Thoracic aorta (tissue), 2 donors: ENCODE measurements around the gene WDR82. TPM values are rescaled to one million over a fixed set of nuclear protein-coding genes. Genes with fewer than 3 reads are reported as not detected.

Experiments used
- ATAC-seq: fragments of 150-250 bp; one replicate; pipeline ENCODE4 v1.8.0; 2017; ENCODE audit warnings: low read depth; ENCODE audit not compliant: insufficient number of reproducible peaks, low FRiP score
- DNase-seq: peaks from one replicate; pipeline ENCODE4 v3.0.0-alpha.2; 2020; ENCODE audit warnings: low spot score
- H3K27ac ChIP-seq, 2 donors: fragments of 200-600 bp; sonication (generic); 1 replicate in 1 of 2; 2 replicates in 1 of 2; pipeline ENCODE4 v1.5.1; 2016; ENCODE audit warnings: mild to moderate bottlenecking in 2 of 2, moderate library complexity in 2 of 2
- H3K27me3 ChIP-seq: fragments of 200-600 bp; sonication (generic); replicated peaks from 2 replicates; pipeline ENCODE4 v1.6.0; 2016; ENCODE audit warnings: mild to moderate bottlenecking; ENCODE audit not compliant: insufficient read depth
- H3K36me3 ChIP-seq: fragments of 200-600 bp; sonication (generic); one replicate; pipeline ENCODE4 v1.5.1; 2016
- H3K4me1 ChIP-seq, 2 donors: fragments of 200-600 bp; sonication (generic); 1 replicate in 1 of 2; 2 replicates in 1 of 2; pipeline versions ENCODE4 v1.5.1 to v1.6.0; 2016; ENCODE audit warnings: low read depth in 2 of 2, mild to moderate bottlenecking in 1 of 2; ENCODE audit not compliant: control insufficient read depth in 1 of 2
- H3K4me3 ChIP-seq: fragments of 200-600 bp; sonication (generic); 2 replicates; pipeline ENCODE4 v1.5.1; 2016; ENCODE audit warnings: mild to moderate bottlenecking
- H3K9me3 ChIP-seq: fragments of 200-600 bp; sonication (generic); 2 replicates; pipeline ENCODE4 v1.5.1; 2016
- total RNA-seq, 2 donors: library from RNA; depleted of rRNA; stranded (reverse); fragments of >200 nt; gene quantifications; one replicate each; pipeline versions ENCODE4 v1.1.0 to v1.2.3, GENCODE V29; 2016
- TF ChIP-seq, protein P1 (sequence below): fragments of 200-600 bp; sonication (generic); IDR thresholded peaks from one replicate; pipeline ENCODE4 v1.5.1; 2019; ENCODE audit warnings: antibody characterized with exemption

WDR82 gene
- total RNA-seq, 2 donors from 2014 or later, result 44.5 to 66.2 TPM

- Histone ChIP-seq H3K27me3 (no peaks in the 10 kb centered on the region), H3K9me3 (no peaks in the 10 kb centered on the region), H3K4me1 (peaks cover under 1 to 5% of the 10 kb centered on the region in 2 donors), H3K36me3 (peaks cover 40% of the 10 kb centered on the region), H3K27ac (no peak overlapping the region), H3K4me3 (no peak overlapping the region)
- TF ChIP-seq, protein P1, sequence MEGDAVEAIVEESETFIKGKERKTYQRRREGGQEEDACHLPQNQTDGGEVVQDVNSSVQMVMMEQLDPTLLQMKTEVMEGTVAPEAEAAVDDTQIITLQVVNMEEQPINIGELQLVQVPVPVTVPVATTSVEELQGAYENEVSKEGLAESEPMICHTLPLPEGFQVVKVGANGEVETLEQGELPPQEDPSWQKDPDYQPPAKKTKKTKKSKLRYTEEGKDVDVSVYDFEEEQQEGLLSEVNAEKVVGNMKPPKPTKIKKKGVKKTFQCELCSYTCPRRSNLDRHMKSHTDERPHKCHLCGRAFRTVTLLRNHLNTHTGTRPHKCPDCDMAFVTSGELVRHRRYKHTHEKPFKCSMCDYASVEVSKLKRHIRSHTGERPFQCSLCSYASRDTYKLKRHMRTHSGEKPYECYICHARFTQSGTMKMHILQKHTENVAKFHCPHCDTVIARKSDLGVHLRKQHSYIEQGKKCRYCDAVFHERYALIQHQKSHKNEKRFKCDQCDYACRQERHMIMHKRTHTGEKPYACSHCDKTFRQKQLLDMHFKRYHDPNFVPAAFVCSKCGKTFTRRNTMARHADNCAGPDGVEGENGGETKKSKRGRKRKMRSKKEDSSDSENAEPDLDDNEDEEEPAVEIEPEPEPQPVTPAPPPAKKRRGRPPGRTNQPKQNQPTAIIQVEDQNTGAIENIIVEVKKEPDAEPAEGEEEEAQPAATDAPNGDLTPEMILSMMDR, result no peak
- no peak for ATAC-seq
- no peak for DNase-seq
Measured at GRCh38 chr3:52230461-52230860, 48.0 kb downstream of the WDR82 start.

- H3K9me3 ChIP-seq, result no peaks in the 10 kb centered on the region
- DNase-seq (no peak), ATAC-seq (no peak)
- TF ChIP-seq, protein P1, result no peak
- H3K27ac ChIP-seq, result no peak overlapping the region
- peaks cover 38% of the 10 kb centered on the region for H3K36me3 ChIP-seq
- no peak overlapping the region for H3K4me3 ChIP-seq
- no peaks in the 10 kb centered on the region for H3K27me3 ChIP-seq
- H3K4me1 ChIP-seq, result no peaks in the 10 kb centered on the region
Measured at GRCh38 chr3:52229656-52230055, 48.8 kb downstream of the WDR82 start.

GRCh38 chr3:52228751-52229291 lies 49.6 kb downstream of the WDR82 start:
- no peak for DNase-seq
- no peaks in the 10 kb centered on the region for H3K4me1 ChIP-seq
- no peak for ATAC-seq
- no peak overlapping the region for H3K4me3 ChIP-seq
- TF ChIP-seq, protein P1, result no peak
- no peaks in the 10 kb centered on the region for H3K9me3 ChIP-seq
- no peak overlapping the region for H3K27ac ChIP-seq
- H3K36me3 ChIP-seq, result peaks cover 34% of the 10 kb centered on the region
- H3K27me3 ChIP-seq, result no peaks in the 10 kb centered on the region

GRCh38 chr3:52228266-52228665 lies 50.2 kb downstream of the WDR82 start:
- Histone ChIP-seq H3K4me3 (no peak overlapping the region), H3K27ac (no peak overlapping the region), H3K36me3 (peaks cover 34% of the 10 kb centered on the region), H3K27me3 (no peaks in the 10 kb centered on the region), H3K4me1 (no peaks in the 10 kb centered on the region), H3K9me3 (no peaks in the 10 kb centered on the region)
- DNase-seq (no peak), ATAC-seq (no peak)
- TF ChIP-seq, protein P1, result no peak

- Histone ChIP-seq H3K27ac (no peak overlapping the region), H3K4me3 (no peak overlapping the region), H3K27me3 (no peaks in the 10 kb centered on the region), H3K9me3 (no peaks in the 10 kb centered on the region), H3K36me3 (peaks cover 32% of the 10 kb centered on the region), H3K4me1 (no peaks in the 10 kb centered on the region)
- TF ChIP-seq, protein P1, result no peak
- ATAC-seq (no peak), DNase-seq (no peak)
Measured at GRCh38 chr3:52227766-52228165, 50.7 kb downstream of the WDR82 start.
